ENCODE measurements around the gene PSMD12.

DNA sequence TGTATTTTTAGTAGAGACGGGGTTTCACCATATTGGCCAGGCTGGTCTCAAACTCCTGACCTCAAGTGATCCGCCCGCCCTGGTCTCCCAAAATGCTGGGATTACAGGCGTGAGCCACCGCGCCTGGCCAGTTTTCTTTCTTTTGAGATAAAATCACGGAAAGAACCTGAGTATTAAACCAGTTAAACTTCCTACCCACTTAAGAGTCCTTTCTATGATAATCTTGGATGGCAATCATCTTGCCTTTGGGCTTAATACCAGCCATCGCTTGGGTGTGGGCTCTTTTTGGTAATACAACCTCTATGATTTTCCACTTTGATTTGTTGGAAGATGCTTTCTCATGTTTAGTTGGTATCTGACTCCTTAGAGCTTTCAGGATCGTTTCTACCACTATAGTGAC, 34.7 kb upstream of the PSMD12 start:
- TF ChIP-seq CTCF (IDR thresholded peaks at IDR 0.05), result no peak
- no peak for TF ChIP-seq POLR2AphosphoS5 (IDR thresholded peaks at IDR 0.05)
- TF ChIP-seq EP300 (IDR thresholded peaks at IDR 0.05), result no peak

Measured in stomach (tissue), 4 donors.